Measurements from ENCODE around the gene LYZL6. TPM values are rescaled to one million over a fixed set of nuclear protein-coding genes. Genes with fewer than 3 reads are reported as not detected.

Gene LYZL6
- total RNA-seq, 1 experiment from 2014 or later = not detected

DNA sequence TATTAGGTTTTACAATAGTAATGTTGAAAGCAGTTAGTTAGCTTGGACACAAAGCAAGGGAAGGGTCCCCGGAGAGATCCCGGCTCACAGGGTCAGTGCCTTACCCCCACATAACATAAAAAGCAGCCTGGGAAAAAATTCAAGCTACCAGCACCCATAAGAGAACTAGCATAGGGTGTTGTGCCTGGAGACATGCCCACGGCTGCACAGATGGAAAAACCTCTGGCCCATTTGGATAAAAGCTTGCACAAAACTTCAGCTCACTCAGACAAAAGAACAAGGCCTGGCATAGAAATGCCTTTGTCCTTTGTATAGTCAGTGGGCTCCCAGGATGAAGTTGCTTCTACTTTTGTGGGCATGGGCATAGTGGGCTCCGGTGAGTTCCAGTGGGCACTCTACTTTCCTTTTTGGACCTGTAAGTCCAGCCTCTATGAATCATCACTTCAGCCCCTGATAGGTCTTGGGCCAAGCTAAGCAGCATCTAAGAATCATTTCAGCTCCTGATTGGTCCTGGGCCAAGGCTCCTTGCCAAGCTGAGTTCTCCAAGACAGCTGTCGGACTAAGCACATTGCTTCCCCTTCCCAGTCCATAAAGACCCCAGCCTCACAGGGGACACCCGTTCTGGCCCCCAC, 11.6 kb downstream of the LYZL6 start:
- peaks cover 9 to 28% of the 10 kb centered on the region in 2 experiments for H3K4me1 ChIP-seq (ENCODE audit: control insufficient read depth in 1 of 2, insufficient read depth in 2 of 2, low read length in 2 of 2)
- no peak for TF ChIP-seq POLR2A (IDR thresholded peaks at IDR 0.05; ENCODE audit: borderline replicate concordance, extremely low read depth, insufficient read depth, insufficient read length)
- TF ChIP-seq, protein P1, sequence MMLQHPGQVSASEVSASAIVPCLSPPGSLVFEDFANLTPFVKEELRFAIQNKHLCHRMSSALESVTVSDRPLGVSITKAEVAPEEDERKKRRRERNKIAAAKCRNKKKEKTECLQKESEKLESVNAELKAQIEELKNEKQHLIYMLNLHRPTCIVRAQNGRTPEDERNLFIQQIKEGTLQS (IDR thresholded peaks at IDR 0.05) = no peak
- H3K4me3 ChIP-seq (replicated peaks in 1 of 2; ENCODE audit: low read depth in 1 of 2, low read length in 2 of 2) = no peak overlapping the region
- no peaks in the 10 kb centered on the region for H3K79me2 ChIP-seq (ENCODE audit: insufficient read depth, low read length)
- no peak for DNase-seq (ENCODE audit: low read depth, low spot score)
- H3K27me3 ChIP-seq (ENCODE audit: insufficient read depth, low read length) = no peaks in the 10 kb centered on the region
- no peak for ATAC-seq
- intact Hi-C loops (cut with micrococcal nuclease) = no loop called here
- H3K9me3 ChIP-seq (ENCODE audit: control insufficient read depth in 1 of 2, insufficient read depth in 1 of 2, low read depth in 1 of 2, low read length in 2 of 2) = no peaks in the 10 kb centered on the region
- no peaks in the 10 kb centered on the region for H3K9me2 ChIP-seq (ENCODE audit: insufficient read depth)
- H4K20me1 ChIP-seq (ENCODE audit: insufficient read depth) = no peaks in the 10 kb centered on the region
- ChIA-PET POLR2A (no interaction called here), CTCF (no interaction called here), RAD21 (ENCODE audit: low non-redundant PET in 1 of 2, low total read pairs in 2 of 2, uncharacterized antibody in 2 of 2, unreplicated experiment in 2 of 2) (no interaction called here)
- peak overlapping the region; percentile 89 for H2AFZ ChIP-seq (ENCODE audit: low read depth, low read length, poor library complexity, severe bottlenecking)
- H3K9ac ChIP-seq (ENCODE audit: low read length) = no peak overlapping the region
- no peak overlapping the region for H3K4me2 ChIP-seq (ENCODE audit: low read length)
- no TSS peak for BruUV-seq (replicated peaks)
- H3K36me3 ChIP-seq (ENCODE audit: control insufficient read depth in 1 of 2, insufficient read depth in 2 of 2, low read length in 2 of 2) = no peaks in the 10 kb centered on the region
- no peak overlapping the region for H3K27ac ChIP-seq (ENCODE audit: low read depth, low read length)

- peak; percentile 68 for DNase-seq (ENCODE audit: low read depth, low spot score)
Measured at GRCh38 chr17:35930211-35931065, 13.1 kb downstream of the LYZL6 start, which contains the start of gene RDM1. Gene RDM1 (minus strand): TSS chr17:35930773. CDS start chr17:35930727, 46 bp downstream.

More at GRCh38 chr17:35930211-35931065, 13.1 kb downstream of the LYZL6 start, which contains the start of gene RDM1:
- intact Hi-C loops (cut with micrococcal nuclease) = no loop called here
- peak; percentile 99 for ATAC-seq
- Histone ChIP-seq H3K9me3 (ENCODE audit: control insufficient read depth in 1 of 2, insufficient read depth in 1 of 2, low read depth in 1 of 2, low read length in 2 of 2) (no peaks in the 10 kb centered on the region), H3K36me3 (ENCODE audit: control insufficient read depth in 1 of 2, insufficient read depth in 2 of 2, low read length in 2 of 2) (no peaks in the 10 kb centered on the region), H3K27me3 (ENCODE audit: insufficient read depth, low read length) (no peaks in the 10 kb centered on the region), H3K9me2 (ENCODE audit: insufficient read depth) (no peaks in the 10 kb centered on the region), H3K9ac (ENCODE audit: low read length) (peak within 1 kb of the TSS; percentile 62), H3K4me3 (replicated peaks in 1 of 2; ENCODE audit: low read depth in 1 of 2, low read length in 2 of 2) (peak within 1 kb of the TSS; percentile 65 to 68), H4K20me1 (ENCODE audit: insufficient read depth) (no peaks in the 10 kb centered on the region), H2AFZ (ENCODE audit: low read depth, low read length, poor library complexity, severe bottlenecking) (peak within 1 kb of the TSS; percentile 89), H3K79me2 (ENCODE audit: insufficient read depth, low read length) (no peaks in the 10 kb centered on the region), H3K4me2 (ENCODE audit: low read length) (peak within 1 kb of the TSS; percentile 84), H3K27ac (ENCODE audit: low read depth, low read length) (peak within 1 kb of the TSS; percentile 35; the same call in 1 of the 2 replicates), H3K4me1 (ENCODE audit: control insufficient read depth in 1 of 2, insufficient read depth in 2 of 2, low read length in 2 of 2) (peaks cover 9 to 28% of the 10 kb centered on the region in 2 experiments)
- TF ChIP-seq POLR2A (IDR thresholded peaks at IDR 0.05; ENCODE audit: borderline replicate concordance, extremely low read depth, insufficient read depth, insufficient read length) (peak; percentile 81), CBX3 (IDR thresholded peaks at IDR 0.05; ENCODE audit: low read depth) (peak; percentile 39; the same call in 1 of the 2 replicates), POLR2AphosphoS5 (IDR thresholded peaks at IDR 0.05; ENCODE audit: low read depth, low read length) (peak; percentile 87), ELF1 (IDR thresholded peaks at IDR 0.05; ENCODE audit: borderline replicate concordance, low read depth) (no peak), EGR1 (IDR thresholded peaks at IDR 0.05; ENCODE audit: low read depth) (peak; percentile 55; the same call in 1 of the 2 replicates)
- TF ChIP-seq, protein P2, sequence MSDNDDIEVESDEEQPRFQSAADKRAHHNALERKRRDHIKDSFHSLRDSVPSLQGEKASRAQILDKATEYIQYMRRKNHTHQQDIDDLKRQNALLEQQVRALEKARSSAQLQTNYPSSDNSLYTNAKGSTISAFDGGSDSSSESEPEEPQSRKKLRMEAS (IDR thresholded peaks at IDR 0.05) = peak; percentile 89
- POLR2A ChIA-PET = no interaction called here
- RAD21 ChIA-PET (ENCODE audit: low non-redundant PET in 1 of 2, low total read pairs in 2 of 2, uncharacterized antibody in 2 of 2, unreplicated experiment in 2 of 2) = no interaction called here
- CTCF ChIA-PET = interaction anchor here (0.7 to 1.5 kb wide), 3 partner anchors 166 to 699 kb away, joined by 3 read pairs; no protein-coding TSS in a partner anchor
- no TSS peak for BruUV-seq (replicated peaks)
